Upper lobe of left lung (tissue), 4 donors: Measurements from ENCODE around the gene C11orf24.

ENCODE experiments used
- EP300 ChIP-seq, 4 donors: sonication (generic); formaldehyde crosslinking; IDR thresholded peaks; one replicate each; pipeline ENCODE4 v1.5.1; 2017; ENCODE audit warnings: antibody characterized with exemption in 4 of 4, control low read depth in 2 of 4
- POLR2A ChIP-seq, 4 donors: fragments of 450-650 bp; IDR thresholded peaks; one replicate each; pipeline ENCODE4 v1.5.1; 2016 to 2017; ENCODE audit warnings: antibody characterized with exemption in 4 of 4, mild to moderate bottlenecking in 2 of 4
- TF ChIP-seq, protein P1 (sequence below), 6 experiments: fragments of 450-650 bp in 4 of 6; fragments of 200-600 bp in 2 of 6; sonication (generic) in 2 of 6; IDR thresholded peaks; one replicate each; pipeline ENCODE4 v1.5.1; 2016 to 2019; ENCODE audit warnings: antibody characterized with exemption in 6 of 6

DNA sequence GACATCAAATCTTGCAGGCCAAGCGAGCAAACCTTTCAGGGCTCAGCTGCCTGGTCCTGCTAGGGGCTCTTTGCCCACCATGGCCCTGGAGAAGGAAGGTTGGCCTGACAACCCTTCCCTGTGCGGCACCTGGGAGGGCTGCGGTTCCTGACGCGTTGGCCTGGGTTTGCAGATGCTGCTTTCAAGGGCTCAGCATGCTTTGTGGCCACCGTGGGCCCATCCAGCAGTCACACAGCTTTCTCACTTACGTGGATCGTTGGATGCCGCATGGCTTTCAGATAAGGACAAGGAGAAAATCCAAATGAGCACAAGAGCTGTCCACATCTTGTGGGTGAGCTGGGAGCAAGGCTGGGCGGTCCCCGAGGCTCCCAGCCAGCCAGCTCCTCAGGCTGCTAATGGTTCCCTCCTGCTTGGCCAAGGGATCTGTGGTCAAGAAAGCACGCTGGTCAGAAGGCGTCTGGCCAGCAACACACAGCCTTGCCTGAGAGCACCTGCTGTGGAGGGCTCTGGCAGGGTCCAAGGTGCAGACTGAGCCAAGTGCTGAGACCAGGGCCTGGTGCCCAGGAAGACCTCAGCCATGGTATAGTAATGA, 8.2 kb downstream of the C11orf24 start:
- TF ChIP-seq, protein P1, sequence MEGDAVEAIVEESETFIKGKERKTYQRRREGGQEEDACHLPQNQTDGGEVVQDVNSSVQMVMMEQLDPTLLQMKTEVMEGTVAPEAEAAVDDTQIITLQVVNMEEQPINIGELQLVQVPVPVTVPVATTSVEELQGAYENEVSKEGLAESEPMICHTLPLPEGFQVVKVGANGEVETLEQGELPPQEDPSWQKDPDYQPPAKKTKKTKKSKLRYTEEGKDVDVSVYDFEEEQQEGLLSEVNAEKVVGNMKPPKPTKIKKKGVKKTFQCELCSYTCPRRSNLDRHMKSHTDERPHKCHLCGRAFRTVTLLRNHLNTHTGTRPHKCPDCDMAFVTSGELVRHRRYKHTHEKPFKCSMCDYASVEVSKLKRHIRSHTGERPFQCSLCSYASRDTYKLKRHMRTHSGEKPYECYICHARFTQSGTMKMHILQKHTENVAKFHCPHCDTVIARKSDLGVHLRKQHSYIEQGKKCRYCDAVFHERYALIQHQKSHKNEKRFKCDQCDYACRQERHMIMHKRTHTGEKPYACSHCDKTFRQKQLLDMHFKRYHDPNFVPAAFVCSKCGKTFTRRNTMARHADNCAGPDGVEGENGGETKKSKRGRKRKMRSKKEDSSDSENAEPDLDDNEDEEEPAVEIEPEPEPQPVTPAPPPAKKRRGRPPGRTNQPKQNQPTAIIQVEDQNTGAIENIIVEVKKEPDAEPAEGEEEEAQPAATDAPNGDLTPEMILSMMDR (IDR thresholded peaks at IDR 0.05): no peak
- TF ChIP-seq POLR2A (IDR thresholded peaks at IDR 0.05) (no peak), EP300 (IDR thresholded peaks at IDR 0.05) (no peak)
